Measurements from ENCODE around the gene HSPB8.

DNA sequence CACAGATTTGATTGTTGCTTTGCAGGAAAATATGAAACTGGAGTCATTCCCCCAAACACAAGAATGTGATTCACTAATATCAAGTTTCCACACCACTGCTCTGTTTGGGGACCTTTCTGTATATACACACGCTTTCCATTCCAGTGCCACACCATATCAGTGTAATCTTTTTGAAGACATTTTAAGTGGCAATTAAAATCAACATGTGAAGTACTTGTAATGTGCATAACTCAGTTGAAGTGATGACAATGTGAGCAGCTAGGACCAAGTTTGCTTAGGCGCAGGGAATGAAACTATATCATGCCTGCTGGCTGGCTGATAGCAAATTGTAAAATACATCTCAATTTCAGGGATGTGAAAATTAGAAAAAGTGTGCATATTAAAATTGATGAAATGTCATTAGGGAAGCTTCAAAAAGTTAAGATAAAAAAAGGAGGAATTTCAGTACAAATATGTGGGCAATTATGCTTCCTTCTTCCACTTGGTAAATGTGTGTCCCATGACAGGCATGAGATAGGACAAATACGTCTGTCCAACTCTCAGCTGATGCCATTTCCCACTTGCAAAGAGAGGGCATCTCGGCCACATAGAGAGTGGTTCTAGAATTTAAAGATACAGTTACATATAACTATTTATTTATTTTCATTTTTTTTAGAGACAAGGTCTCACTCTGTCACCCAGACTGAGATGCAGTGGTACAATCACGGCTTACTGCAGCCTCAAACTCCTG is 43.7 kb downstream of the HSPB8 start:
- TF ChIP-seq CTCF (IDR thresholded peaks at IDR 0.05), result no peak
- TF ChIP-seq POLR2A (IDR thresholded peaks at IDR 0.05), result no peak

Data from lower leg skin (tissue), 3 donors.